22Rv1 (cell line): ENCODE data around the gene NECTIN1.

Source experiments
- H3K27ac ChIP-seq: fragments of 450-650 bp; 2 replicates; pipeline ENCODE4 v1.5.1; 2017
- ZFX ChIP-seq: fragments of 450-650 bp; IDR thresholded peaks from 2 replicates; pipeline ENCODE4 v1.6.1; 2017; ENCODE audit warnings: antibody characterized with exemption, borderline replicate concordance
- TF ChIP-seq, protein P1 (sequence below): fragments of 450-650 bp; IDR thresholded peaks from 2 replicates; pipeline ENCODE4 v1.5.1; 2017; ENCODE audit warnings: mild to moderate bottlenecking

The NECTIN1 gene

DNA sequence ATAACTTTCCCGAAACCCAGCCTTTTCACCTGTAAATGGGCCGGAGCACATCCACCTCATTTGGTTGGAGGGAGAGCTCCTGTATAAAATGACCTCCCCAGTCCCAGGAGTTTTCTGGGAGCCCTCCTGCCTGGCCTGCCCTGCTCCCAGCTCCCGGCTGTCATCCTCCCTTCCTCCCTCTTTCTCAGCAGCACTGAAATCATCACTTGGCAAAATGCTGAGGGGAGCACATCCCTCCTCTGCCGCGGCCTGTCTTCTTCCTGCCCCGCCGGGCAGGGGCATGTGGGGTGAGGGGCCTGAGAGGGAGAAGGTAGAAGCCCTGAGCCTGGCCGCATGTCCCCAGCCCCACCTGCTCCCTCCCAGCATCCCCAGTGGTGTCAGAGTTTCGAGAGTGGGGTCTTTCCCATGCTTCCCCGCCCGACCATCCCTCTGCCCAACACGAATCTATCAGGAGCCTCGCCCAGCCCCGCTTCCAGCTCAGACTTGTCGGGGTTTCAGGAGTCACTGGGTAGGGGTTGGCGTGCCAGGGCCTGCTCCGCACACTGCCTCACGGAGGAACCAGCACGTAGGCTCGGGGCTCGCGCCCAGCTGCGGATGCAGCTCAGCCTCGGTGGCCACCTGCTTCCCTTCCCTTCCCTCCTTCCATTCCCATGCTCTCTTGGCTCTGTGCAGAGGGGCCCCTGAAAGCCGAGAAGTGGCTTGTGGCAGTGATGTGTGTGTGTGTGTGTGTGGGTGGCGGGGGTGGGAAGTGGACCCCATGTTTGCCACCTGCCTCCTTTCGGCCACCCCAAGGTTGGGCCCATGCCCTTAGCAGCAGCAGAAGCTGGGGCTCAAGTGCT is 37.1 kb downstream of the NECTIN1 start:
- no peak overlapping the region for H3K27ac ChIP-seq
- TF ChIP-seq, protein P1, sequence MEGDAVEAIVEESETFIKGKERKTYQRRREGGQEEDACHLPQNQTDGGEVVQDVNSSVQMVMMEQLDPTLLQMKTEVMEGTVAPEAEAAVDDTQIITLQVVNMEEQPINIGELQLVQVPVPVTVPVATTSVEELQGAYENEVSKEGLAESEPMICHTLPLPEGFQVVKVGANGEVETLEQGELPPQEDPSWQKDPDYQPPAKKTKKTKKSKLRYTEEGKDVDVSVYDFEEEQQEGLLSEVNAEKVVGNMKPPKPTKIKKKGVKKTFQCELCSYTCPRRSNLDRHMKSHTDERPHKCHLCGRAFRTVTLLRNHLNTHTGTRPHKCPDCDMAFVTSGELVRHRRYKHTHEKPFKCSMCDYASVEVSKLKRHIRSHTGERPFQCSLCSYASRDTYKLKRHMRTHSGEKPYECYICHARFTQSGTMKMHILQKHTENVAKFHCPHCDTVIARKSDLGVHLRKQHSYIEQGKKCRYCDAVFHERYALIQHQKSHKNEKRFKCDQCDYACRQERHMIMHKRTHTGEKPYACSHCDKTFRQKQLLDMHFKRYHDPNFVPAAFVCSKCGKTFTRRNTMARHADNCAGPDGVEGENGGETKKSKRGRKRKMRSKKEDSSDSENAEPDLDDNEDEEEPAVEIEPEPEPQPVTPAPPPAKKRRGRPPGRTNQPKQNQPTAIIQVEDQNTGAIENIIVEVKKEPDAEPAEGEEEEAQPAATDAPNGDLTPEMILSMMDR = no peak
- TF ChIP-seq ZFX = no peak

DNA sequence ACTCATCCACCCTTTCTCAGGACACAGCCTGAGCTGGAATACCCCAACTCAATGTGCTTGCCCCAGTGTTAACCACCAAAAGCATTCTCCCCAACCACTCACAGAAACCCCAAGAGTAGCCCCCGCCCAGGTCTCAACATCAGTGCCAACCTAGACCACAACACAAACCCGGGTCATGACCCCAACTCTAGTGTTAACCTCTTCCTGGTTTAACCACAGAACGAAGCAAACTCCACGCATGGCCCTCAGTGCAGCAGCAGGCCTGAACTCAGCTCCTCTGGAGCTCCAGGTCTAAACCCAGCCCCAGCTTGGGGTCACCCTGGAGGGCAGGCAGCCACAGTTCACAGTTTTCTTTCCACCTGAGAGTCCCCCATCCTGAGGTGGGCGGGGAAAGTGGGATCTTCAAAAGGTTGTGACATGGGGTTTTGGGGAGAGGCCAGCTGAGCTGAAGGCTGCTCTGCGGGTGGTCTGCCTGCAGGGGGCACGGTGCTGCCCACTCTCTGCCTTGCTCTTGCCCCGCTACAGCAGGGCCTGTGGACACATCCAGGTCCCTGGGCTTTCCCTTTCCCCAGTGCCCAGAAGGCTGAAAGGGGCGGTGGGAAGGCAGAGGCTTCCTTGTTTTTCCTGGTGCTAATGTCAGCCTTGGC is 37.9 kb downstream of the NECTIN1 start:
- H3K27ac ChIP-seq = no peak overlapping the region
- no peak for TF ChIP-seq ZFX
- TF ChIP-seq, protein P1 = no peak

DNA sequence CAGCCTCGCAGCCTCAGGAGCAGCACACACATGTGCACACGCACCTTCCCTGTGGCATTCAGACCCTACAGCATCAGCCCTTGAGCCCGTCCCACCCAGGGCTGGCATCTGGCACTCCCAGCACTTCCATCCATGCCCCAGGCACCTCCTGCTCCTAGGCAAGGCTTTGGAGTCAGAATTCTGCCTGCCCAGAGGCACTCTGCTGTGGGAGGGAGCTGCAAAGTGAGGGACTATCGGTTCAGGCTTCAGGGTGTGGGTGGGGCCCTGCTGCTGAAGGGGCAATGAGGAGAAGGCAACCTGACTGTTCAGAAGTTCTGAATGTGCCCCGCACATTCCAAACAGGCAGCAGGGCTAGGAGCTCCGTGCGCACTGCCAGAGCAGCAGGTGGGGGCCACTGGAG is 39.7 kb downstream of the NECTIN1 start:
- TF ChIP-seq ZFX = no peak
- TF ChIP-seq, protein P1 = no peak
- no peak overlapping the region for H3K27ac ChIP-seq

DNA sequence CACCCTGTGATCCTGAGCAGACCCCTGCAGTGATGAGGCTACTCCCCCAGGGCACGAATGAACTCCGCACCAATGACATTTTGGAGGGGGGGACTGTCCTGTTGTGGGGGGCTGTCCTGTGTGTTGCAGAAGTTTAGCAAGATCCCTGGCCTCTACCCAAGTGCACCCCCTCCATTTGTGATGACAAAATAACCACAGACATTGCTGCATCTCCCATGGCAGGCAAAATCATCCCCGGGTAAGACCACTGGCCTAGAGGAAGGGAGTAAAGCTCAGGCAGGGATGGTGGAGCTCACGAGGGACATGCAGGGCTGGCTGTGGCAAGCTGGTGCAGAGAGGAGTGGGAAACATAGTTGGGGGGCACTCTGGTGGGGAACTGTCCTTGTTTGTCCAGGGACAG is 40.6 kb downstream of the NECTIN1 start:
- TF ChIP-seq, protein P1 = no peak
- TF ChIP-seq ZFX = no peak
- H3K27ac ChIP-seq = no peak overlapping the region

DNA sequence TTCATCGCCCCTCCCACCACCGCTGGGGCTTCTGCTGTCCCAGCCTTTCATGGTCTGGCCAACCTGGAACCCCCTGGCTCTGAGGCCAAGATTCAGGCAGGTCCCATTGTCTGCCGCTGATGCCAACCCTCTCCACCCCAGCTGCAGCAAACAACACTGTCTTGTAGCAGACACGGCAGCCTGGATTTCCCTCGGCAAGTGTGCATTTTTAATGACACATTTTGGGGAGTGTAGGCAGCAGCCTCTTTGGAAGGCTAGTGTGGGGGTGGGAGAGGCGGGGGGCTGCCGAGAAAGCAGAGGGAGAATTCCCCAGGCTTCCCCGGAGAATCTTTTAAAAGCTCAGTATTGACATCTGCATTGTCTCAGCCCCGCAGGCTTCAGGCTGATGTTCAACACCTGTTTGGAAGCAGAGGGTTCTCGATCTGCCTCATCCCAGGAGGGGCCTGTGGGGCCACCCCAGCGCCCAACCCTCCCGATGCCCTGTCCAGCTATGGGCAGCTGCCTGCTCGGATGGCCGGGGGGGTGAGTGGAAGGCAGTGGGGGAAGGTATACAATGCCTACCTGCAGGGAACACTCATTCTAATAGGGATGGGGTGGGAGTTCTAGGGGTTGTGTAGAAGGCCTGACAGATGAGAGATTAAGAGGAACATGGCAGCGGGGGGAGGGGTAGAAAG is 41.5 kb downstream of the NECTIN1 start:
- H3K27ac ChIP-seq = no peak overlapping the region
- TF ChIP-seq, protein P1 = no peak
- TF ChIP-seq ZFX = no peak

DNA sequence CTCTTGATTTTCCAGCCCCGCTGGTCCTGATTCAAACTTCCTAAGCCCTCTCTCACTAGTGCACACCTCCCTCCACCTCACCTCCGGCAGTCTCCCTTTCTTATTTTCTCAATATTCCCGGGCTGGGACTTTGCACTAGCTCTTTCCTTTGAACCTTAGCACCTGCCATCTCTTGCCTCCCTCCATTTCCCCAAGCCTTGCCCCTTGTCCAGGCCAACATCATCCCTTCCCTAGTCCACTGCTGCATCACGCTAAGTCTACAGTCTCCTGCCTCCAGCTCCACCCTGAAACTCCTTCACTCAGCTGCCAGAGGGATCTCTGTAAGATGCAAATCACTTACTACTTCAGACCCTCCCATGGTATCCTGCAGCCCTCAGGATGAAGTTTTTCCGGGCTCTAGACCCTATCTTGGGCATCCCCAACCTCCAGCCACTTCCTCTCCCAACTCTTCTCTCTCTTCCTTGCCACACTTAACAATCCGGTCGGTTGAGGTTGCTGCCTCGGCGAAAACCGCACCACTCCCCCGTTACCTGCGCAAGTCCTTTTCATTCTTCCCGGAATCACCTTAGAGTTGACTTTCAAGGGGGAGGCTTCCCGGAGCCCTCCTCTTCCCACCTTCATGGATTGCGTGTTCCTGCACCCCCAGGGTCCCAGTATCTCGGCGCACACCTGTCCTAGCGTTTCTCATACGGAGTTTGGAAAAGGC is 42.7 kb downstream of the NECTIN1 start:
- TF ChIP-seq, protein P1 = no peak
- TF ChIP-seq ZFX = no peak
- H3K27ac ChIP-seq = no peak overlapping the region
